ENCODE measurements around the gene WNT5B.

DNA sequence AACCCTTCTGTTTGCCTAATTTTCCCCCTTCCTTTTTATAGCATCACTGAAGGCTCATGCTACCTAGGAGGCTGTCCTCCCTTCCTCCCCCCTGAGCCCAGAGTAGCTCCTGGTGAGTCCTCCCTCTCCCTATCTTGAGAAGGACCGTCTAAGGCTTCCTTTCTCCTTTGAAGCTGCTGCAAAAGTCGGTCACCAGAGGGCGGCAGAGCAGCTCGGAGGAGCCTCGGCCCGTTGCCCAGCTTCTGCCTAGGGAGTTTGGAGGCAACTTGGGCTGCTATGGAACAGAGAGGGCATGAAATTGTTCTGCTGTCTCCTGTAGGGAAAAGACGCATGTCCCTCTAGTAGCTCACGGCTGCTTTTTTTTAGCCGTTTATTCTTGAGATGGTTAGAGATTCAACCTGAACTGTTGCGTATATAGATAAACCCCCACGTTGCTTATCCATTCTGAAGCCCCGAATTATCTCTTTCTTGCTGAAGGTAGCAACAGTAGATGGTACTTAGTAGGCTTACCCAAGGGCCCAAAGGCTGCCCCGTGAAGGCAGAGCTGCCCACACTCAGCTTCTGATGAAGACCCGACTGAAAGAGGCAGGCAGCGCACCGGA lies 5.7 kb downstream of the WNT5B start:
- TF ChIP-seq, protein P1, sequence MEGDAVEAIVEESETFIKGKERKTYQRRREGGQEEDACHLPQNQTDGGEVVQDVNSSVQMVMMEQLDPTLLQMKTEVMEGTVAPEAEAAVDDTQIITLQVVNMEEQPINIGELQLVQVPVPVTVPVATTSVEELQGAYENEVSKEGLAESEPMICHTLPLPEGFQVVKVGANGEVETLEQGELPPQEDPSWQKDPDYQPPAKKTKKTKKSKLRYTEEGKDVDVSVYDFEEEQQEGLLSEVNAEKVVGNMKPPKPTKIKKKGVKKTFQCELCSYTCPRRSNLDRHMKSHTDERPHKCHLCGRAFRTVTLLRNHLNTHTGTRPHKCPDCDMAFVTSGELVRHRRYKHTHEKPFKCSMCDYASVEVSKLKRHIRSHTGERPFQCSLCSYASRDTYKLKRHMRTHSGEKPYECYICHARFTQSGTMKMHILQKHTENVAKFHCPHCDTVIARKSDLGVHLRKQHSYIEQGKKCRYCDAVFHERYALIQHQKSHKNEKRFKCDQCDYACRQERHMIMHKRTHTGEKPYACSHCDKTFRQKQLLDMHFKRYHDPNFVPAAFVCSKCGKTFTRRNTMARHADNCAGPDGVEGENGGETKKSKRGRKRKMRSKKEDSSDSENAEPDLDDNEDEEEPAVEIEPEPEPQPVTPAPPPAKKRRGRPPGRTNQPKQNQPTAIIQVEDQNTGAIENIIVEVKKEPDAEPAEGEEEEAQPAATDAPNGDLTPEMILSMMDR (IDR thresholded peaks at IDR 0.05), result peak; percentile 91
- no peak for TF ChIP-seq EZH2 (IDR thresholded peaks at IDR 0.05; ENCODE audit: borderline replicate concordance, insufficient read depth, low read depth, low read length, poor library complexity, severe bottlenecking)
